HUDEP-2 (cell line): Measurements from ENCODE around the gene MMS19.

Experiments used
- DNase-seq, 76 experiments: peaks; one replicate each; lab custom pipeline; 2025; ENCODE audit not compliant: unreplicated experiment in 76 of 76; lab: John Stamatoyannopoulos, UW

MMS19 gene

GRCh38 chr10:97525683-97526110, 27.5 kb upstream of the MMS19 start:
- no peak for DNase-seq

DNA sequence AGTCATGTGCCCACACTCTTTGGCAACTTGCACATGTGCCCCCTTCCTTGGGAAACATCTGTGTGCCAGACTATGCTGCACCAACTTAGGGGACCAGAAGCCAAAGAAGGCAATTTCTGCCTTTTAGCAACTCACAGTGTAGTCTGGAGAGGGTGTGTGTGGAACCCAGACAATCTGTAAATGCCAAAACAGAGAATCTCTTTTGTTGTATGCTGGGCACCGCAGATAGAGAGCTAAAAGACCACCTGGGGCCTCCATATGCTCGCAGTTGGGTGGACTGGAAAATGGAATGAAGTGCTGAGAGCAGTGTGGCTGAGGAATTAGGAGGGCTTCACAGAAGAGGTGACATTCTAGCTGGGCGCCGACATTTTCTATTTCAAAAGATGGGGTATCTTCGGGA, 26.9 kb upstream of the MMS19 start:
- no peak for DNase-seq

DNA sequence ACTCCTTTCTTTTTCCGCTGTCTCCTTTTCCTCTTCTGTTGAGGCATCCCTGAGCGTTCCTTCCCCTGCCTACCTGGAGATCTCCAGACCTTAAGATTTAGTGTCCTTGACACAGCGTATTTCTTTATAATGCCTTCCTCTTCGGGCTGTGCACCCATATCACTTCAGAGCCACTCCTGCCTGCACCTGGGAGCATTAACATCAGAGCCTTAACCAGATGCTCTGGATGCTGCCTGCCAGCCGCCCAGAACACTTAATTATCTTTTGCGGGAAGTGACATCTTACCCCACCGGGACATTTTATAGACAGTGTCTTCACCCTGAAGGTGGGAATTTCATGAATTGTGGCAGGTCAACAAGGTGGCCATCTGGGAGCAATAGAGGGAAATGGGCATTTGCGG, 24.7 kb upstream of the MMS19 start:
- DNase-seq: no peak

GRCh38 chr10:97522071-97522470, 23.8 kb upstream of the MMS19 start:
- peak in 1 of 76 experiments; percentile 5 for DNase-seq

GRCh38 chr10:97520978-97521761, 22.9 kb upstream of the MMS19 start:
- DNase-seq: no peak

GRCh38 chr10:97520520-97520919, 22.3 kb upstream of the MMS19 start:
- no peak for DNase-seq

DNA sequence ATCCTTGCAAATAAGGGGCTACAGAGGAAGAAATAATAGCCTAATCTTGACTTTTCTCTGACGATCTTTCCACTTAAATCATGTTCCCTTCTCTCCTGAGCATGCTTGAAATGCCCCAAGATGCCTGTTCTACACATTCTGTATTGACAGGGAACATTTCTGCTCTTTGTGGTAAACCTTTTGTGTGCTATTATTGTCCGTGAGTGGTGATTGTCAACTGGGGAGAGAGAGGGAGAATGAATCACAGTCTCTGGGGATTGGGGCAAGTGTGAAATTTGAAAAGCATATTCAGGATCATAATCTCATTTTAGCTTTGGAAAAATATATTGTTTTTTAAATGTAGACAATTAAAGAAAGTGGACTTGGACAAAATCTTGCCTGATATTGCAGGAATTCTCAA, 21.1 kb upstream of the MMS19 start:
- no peak for DNase-seq

GRCh38 chr10:97518301-97519043, 20.2 kb upstream of the MMS19 start:
- no peak for DNase-seq

GRCh38 chr10:97517778-97518300, 19.6 kb upstream of the MMS19 start:
- no peak for DNase-seq

- DNase-seq: no peak
Observed at GRCh38 chr10:97517096-97517750, 19.0 kb upstream of the MMS19 start.

DNA sequence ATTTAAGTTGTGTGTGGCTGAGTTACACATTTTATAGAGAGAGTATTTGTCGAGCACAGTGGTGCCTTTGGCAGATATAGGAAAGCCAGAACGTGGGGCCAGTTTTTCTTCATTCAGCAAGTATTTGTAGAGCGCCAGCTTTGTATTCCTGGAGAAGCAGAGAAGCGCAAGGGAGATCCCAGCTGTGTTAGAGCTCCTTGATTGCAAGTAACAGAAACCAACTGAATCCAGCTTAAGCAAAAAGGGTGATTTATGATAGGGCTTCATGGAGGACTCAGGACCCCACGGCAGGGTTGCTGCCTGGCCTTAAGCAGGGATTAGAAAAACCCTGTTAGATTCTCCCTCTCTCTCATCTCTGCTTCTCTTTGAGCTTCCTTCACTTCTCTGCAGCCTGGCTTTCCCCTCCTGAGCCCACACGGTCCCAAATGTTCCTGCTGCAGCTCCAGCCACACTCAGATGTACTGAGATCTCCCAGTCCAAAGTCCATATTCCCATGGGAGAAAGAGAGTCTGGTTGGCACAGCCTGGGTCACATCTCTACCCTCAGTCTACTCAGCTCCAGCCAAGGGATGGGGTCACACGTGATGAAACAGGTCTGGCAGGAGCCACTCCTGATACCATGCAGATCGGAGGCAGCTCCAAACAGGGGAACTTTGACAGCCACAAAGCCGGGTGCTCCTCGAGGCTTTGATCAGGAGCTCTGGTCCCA, 17.2 kb upstream of the MMS19 start:
- no peak for DNase-seq

DNA sequence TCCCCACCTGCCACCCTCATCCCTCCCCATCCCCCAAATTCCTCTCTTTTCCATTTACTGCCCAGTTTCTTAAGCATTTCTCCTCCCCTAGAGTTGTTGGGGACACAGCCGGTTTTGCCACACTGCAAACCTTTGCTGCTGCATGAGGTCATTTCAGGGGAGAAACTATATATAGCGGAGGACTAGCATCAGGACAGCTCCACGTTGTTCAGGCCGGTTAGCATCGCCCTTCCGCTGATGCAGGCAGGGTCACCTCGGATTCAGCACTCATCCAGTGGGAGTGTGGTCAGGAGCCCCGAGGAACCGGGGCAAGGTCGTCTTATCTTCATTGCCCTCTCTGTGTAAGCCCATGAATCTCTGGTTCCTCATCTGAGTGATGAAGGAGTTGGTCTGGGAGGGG, 16.1 kb upstream of the MMS19 start:
- no peak for DNase-seq

DNA sequence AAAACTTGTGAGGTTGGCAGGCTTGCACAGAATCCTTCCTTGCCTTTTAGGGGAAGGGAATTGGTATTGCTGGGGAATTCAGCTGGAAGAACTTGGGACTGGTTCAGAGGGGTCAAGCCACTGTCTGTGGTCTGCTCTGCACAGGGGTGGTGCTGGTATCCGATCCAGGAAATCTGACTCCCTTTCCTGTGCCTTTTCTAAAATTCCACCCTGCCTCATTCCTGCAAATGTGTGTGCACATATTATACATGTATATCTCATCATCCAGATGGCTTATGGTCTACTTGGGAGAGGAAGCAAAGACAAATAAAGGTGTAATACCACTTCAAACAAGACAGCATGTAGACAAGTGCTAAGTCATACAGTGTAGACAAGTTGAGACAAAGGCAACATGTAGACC, 14.8 kb upstream of the MMS19 start:
- DNase-seq: no peak

DNA sequence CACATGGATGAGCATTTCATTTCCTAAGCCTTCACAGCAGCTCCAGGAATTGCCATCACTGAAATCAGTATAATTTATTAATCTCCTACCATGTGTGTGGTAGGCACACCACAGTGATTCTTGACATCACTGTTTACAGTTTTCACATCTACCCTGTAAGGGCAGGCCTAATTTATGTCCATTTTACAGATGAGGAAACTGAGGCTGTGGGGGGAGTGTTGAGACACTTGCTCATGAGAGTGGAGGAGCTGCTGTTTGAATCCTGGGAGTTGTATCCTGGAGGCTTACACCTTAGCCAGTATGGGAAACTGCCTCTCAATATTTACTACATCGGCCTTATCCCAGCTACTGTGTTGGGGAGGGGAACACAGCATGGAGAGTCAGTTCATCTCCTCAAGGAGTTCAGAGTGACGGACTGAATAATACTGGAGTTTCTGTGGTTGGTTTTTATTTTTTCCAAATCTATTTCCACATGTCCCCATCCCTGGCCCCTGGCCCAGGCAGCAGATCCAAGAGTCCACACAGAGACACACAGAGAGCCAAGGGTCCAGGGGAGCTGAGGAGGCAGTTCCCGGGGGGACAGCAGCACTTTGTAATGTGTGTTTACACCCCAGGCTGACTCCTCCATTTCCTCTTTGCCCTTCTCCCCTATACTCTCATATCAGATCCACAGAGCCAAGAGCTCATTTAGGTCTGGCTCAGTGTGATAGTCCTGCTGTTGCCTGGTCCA, 13.7 kb upstream of the MMS19 start:
- no peak for DNase-seq

DNA sequence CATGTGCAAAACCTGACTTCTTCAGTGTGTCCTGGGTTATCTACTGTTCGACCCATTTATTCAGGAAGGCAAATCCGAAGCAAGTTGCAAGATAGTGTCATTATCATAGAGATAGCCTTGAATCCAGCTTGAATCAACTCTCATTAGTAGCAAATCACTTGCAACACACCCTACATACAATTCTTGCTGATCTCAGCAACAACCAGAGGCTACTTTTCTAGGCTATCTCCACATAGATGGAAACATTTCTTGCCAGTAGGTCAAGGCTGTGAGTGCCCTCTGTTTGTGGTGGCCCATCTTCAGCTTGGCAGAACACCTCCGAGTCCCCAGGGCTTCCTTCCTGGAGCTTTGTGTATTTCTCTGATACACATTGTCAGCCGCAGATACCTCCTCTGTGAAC, 12.5 kb upstream of the MMS19 start:
- no peak for DNase-seq

- no peak for DNase-seq
Observed at GRCh38 chr10:97509120-97509680, 11.0 kb upstream of the MMS19 start.

- no peak for DNase-seq
Observed at GRCh38 chr10:97508342-97508741, 10.1 kb upstream of the MMS19 start.

DNA sequence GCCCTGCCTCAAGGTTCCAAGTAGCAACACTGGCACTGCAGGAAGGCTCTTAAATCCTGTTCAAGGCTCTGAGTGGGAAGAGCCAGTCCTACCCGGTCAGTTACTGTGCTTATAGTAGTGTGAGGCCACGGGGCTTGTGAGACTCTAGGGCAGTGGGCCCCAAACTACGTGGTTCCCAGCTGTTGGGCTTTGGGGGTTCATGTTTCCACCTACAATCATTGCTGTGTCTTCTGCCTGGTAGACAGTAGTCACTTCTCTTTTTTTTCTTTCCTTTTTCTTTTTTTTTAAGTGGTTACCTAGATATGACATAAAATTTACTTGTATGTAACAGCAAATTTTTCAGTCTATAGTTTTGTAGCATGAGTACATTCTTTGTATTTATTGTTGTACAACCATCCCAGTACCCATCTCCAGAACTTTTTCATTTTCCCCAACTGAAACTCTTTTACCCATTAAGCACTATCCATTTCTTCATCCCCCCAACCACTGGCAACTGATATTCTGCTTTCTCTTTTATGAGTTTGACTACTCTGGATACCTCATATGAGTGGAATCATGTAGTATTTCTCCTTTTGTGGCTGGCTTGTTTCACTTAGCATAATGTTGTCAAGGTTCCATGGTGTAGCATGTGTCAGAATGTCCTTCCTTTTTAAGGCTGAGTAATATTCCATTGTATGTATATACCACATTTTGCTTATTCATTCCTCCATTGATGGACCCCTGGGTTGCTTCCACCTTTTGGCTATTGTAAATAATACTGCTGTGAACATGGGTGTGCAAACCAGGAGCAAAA, 8.2 kb upstream of the MMS19 start:
- DNase-seq: no peak

DNA sequence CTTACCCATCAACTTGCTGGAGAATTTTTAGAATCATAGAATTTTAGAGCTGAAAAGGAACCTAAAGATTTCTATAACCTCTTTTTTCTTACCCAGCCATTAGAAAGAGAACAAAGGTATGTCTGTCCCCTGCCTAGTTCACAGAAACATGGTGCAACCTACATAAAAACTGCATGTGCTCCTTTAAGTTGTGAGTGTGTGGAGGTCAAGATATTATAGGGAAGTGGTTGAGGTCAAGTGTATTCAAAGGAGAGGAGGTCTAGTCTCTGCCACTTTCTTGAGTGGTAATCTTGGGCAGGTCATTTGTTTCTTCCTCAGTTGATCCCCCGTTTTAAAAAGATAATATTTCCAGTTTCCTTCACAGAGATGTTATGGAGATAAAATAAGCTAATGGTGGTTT, 6.9 kb upstream of the MMS19 start:
- DNase-seq: no peak
